MCF 10A (cell line): ENCODE data around the gene SUPT4H1. TPM values are rescaled to one million over a fixed set of nuclear protein-coding genes. Genes with fewer than 3 reads are reported as not detected.

ENCODE experiments used
- Bru-seq: library from RNA; stranded (reverse); fragments of 400-500 nt; gene quantifications from one replicate; lab custom pipeline; 2021; lab: Mats Ljungman, UMichigan
- BruChase-seq, 2 experiments: library from RNA; stranded (reverse); fragments of 400-500 nt; gene quantifications; one replicate each; lab custom pipeline; 2021; lab: Mats Ljungman, UMichigan
- BruUV-seq: library from RNA; stranded (reverse); fragments of 400-500 nt; replicated peaks from 2 replicates; lab custom pipeline; 2021; lab: Mats Ljungman, UMichigan
- CTCF ChIA-PET: fragments of 300-600 bp; sonication (Branson Sonifier 250); formaldehyde crosslinking; extraction: SDS; loops from one replicate; lab custom pipeline; 2021; ENCODE audit warnings: antibody characterized with exemption, inconsistent platforms; lab: Yijun Ruan, JAX
- POLR2A ChIA-PET: fragments of 300-600, 350-650 bp; sonication (Branson Sonifier 250); formaldehyde crosslinking; extraction: SDS; loops from one replicate; lab custom pipeline; 2020; ENCODE audit warnings: antibody characterized with exemption, inconsistent platforms; lab: Yijun Ruan, JAX
- DNase-seq: peaks from one replicate; pipeline ENCODE4 v3.0.0-alpha.2; 2018; ENCODE audit not compliant: unreplicated experiment
- H3K27ac Mint-ChIP-seq: one replicate; pipeline ENCODE4 v1.8.0; 2022; ENCODE audit warnings: mild to moderate bottlenecking, low read depth, mixed read lengths; ENCODE audit not compliant: unreplicated experiment
- H3K27me3 Mint-ChIP-seq: one replicate; pipeline ENCODE4 v1.8.0; 2022; ENCODE audit warnings: mixed read lengths; ENCODE audit not compliant: insufficient read depth, unreplicated experiment
- H3K36me3 Mint-ChIP-seq: one replicate; pipeline ENCODE4 v1.8.0; 2022; ENCODE audit warnings: mild to moderate bottlenecking, moderate library complexity, mixed read lengths; ENCODE audit not compliant: insufficient read depth, unreplicated experiment
- H3K4me1 Mint-ChIP-seq: one replicate; pipeline ENCODE4 v1.8.0; 2022; ENCODE audit warnings: mixed read lengths; ENCODE audit not compliant: insufficient read depth, unreplicated experiment
- H3K4me3 Mint-ChIP-seq: one replicate; pipeline ENCODE4 v1.8.0; 2022; ENCODE audit warnings: mild to moderate bottlenecking, moderate library complexity, mixed read lengths; ENCODE audit not compliant: unreplicated experiment
- H3K9me3 Mint-ChIP-seq: one replicate; pipeline ENCODE4 v1.8.0; 2022; ENCODE audit warnings: mixed read lengths; ENCODE audit not compliant: unreplicated experiment
- intact Hi-C: fragments of 100-400 bp; cut with micrococcal nuclease; formaldehyde crosslinking; loops from 2 replicates; pipeline ENCODE4 v1.14.1; 2022
- long read RNA-seq: library from polyadenylated mRNA; stranded (forward); transcript quantifications from one replicate; pipeline ENCODE4 v2.0.0, GENCODE V29; 2022
- total RNA-seq: library from RNA; stranded (reverse); gene quantifications from 2 replicates; pipeline ENCODE4 v1.2.3, GENCODE V29; 2022
- TF ChIP-seq, protein P1 (sequence below): fragments of 200-600 bp; IDR thresholded peaks from one replicate; pipeline ENCODE4 v1.8.0; 2022; ENCODE audit warnings: antibody characterized with exemption, mild to moderate bottlenecking; ENCODE audit not compliant: unreplicated experiment

SUPT4H1 gene
- total RNA-seq (63.4 and 90.8 TPM in 2 replicates), Bru-seq, nascent RNA (percentile 85 among the genes with signal in this experiment), BruChase-seq, experiment 1, labeled RNA remaining after a 6-hour chase (percentile 97 among the genes with signal in this experiment), BruChase-seq, experiment 2, labeled RNA remaining after a 2-hour chase (percentile 95 among the genes with signal in this experiment)
- long read RNA-seq, transcript SUPT4H1-201 (5 exons, 1,489 nt), result major isoform, 7 of 12 reads
- long read RNA-seq, partial matches to known transcripts, result 0 of 12 reads
- long read RNA-seq, other reads (novel, unspliced or antisense), result 2 of 12 reads

DNA sequence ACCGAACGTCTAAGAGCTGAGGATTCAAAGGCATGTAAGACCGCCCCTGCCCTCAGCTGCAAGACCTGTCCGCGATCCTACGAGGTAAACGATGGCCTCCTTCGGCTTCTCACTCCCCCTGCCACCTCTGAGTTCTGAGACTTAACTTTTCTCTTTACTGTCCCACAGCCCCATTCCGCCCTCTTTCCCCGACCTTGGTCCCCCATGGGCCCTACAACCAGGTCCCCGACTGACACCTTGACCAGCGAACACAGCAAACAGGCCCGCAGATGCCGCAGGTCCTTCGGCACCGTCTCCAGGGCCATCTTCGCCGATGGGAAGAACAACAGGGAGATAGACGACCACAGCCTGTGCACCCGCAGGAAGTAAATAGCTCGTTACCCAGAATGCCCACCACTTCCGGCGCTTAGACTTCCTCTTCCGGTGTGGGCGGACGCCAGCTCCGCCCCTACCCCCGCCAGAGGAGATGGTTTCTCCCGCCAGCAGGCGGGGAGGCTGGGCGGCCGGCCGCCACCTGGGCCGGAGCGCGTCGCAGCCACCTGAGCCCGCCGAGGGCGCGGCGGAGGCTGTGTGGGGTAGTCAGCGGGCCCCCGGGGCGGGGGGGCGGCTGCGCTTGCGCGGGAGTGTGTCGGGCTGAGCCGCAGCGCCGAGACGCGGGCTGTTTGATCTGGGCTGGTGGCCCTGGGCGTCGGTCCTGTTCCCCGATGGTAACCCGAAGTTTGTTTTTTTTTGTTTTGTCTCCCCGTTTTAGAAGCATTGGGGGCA, at the start of gene SUPT4H1:
Gene SUPT4H1 (minus strand): TSS at position 371 of the 765 bp plus-strand sequence. CDS start 66 bp downstream, at position 305.
- Mint-ChIP-seq H3K4me3 (peak within 1 kb of the TSS; percentile 98), H3K27ac (peak within 1 kb of the TSS; percentile 97), H3K4me1 (peaks cover 10% of the 10 kb centered on the region), H3K9me3 (no peaks in the 10 kb centered on the region), H3K36me3 (peaks cover 51% of the 10 kb centered on the region), H3K27me3 (no peaks in the 10 kb centered on the region)
- TF ChIP-seq, protein P1, sequence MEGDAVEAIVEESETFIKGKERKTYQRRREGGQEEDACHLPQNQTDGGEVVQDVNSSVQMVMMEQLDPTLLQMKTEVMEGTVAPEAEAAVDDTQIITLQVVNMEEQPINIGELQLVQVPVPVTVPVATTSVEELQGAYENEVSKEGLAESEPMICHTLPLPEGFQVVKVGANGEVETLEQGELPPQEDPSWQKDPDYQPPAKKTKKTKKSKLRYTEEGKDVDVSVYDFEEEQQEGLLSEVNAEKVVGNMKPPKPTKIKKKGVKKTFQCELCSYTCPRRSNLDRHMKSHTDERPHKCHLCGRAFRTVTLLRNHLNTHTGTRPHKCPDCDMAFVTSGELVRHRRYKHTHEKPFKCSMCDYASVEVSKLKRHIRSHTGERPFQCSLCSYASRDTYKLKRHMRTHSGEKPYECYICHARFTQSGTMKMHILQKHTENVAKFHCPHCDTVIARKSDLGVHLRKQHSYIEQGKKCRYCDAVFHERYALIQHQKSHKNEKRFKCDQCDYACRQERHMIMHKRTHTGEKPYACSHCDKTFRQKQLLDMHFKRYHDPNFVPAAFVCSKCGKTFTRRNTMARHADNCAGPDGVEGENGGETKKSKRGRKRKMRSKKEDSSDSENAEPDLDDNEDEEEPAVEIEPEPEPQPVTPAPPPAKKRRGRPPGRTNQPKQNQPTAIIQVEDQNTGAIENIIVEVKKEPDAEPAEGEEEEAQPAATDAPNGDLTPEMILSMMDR, result no peak
- BruUV-seq, result no TSS peak
- CTCF ChIA-PET, result interaction anchor here (0.6 to 5.7 kb wide), 9 partner anchors 23 to 95 kb away, joined by 3 to 54 read pairs (median 4); partner anchors contain the start of gene RNF43
- POLR2A ChIA-PET, result interaction anchor here (0.6 to 8.5 kb wide), 40 partner anchors 8 to 802 kb away, joined by 3 to 436 read pairs (median 4); partner anchors contain the start of genes MKS1, MTMR4, RAD51C and RNF43
- peak; percentile 94 for DNase-seq
- intact Hi-C loops, result loop anchor here (1.0 kb wide), 2 partner anchors 35 to 65 kb away; partner anchors contain the start of gene RNF43

DNA sequence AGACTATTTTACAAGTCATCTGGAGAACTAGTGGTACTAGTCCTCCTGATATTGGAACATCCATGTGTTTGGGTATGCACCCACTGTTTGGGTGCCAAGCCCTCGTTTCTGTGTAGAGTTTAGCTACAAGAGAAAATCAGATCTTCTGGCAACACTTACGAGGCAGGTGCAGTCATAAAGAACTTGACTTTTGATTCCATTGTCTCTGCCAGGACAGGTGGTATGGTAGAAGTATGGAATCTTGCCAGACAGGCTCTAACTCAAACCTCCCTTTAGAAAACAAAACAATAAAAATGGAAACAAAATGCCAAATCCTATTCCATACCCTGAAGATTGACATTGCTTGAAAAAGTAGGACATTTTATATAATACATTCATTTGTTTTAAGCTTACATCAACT, 49.3 kb upstream of the SUPT4H1 start:
- H3K36me3 Mint-ChIP-seq, result no peaks in the 10 kb centered on the region
- no peak overlapping the region for H3K4me3 Mint-ChIP-seq
- BruUV-seq, result no TSS peak
- peak overlapping the region; percentile 89 for H3K27ac Mint-ChIP-seq
- CTCF ChIA-PET, result interaction anchor here (0.6 to 1.9 kb wide), 2 partner anchors 16 to 1209 kb away, joined by 3 to 7 read pairs; partner anchors contain the start of gene RNF43
- POLR2A ChIA-PET, result interaction anchor here (0.7 to 10.4 kb wide), 6 partner anchors 10 to 344 kb away, joined by 3 to 201 read pairs (median 5); partner anchors contain the start of genes RNF43 and SUPT4H1
- no peaks in the 10 kb centered on the region for H3K27me3 Mint-ChIP-seq
- DNase-seq, result no peak
- TF ChIP-seq, protein P1, result no peak
- H3K4me1 Mint-ChIP-seq, result peaks cover 37% of the 10 kb centered on the region
- H3K9me3 Mint-ChIP-seq, result no peaks in the 10 kb centered on the region
- intact Hi-C loops, result no loop called here

DNA sequence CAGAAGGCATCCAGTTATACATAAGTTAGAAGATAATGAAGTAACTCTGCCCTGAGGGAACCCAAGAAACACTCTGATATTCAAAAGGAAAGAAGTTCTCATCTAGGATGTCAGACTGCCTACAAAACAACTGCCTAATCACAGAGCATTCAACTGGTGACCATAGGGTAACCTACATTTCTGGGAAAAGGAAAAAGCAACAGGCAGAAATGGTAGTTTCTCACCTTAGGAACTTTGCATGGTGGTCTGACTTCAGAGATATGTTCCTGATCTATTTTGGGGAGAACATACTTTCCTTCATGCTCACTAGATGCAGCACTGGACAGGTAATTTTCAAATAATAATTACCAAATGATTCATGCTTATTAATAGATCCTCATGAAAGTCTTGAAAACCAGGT, 48.8 kb upstream of the SUPT4H1 start:
- no TSS peak for BruUV-seq
- Mint-ChIP-seq H3K4me1 (peaks cover 37% of the 10 kb centered on the region), H3K4me3 (no peak overlapping the region), H3K9me3 (no peaks in the 10 kb centered on the region), H3K27ac (peak overlapping the region; percentile 89), H3K27me3 (no peaks in the 10 kb centered on the region), H3K36me3 (no peaks in the 10 kb centered on the region)
- DNase-seq, result no peak
- ChIA-PET CTCF (interaction anchor here (1.4 to 1.9 kb wide), 2 partner anchors 17 kb away, joined by 6 to 7 read pairs; partner anchors contain the start of gene RNF43), POLR2A (interaction anchor here (0.5 to 10.4 kb wide), 8 partner anchors 10 to 451 kb away, joined by 3 to 201 read pairs (median 4); partner anchors contain the start of genes RNF43 and SUPT4H1)
- TF ChIP-seq, protein P1, result no peak
- intact Hi-C loops, result no loop called here
